Measurements from ENCODE around the gene STAU1. TPM values are rescaled to one million over a fixed set of nuclear protein-coding genes. Genes with fewer than 3 reads are reported as not detected.

The STAU1 gene
- total RNA-seq, 4 donors from 2014 or later: 39.1 to 61.4 (median 54.4) TPM

- in situ Hi-C loops (cut with MboI; ENCODE audit: low sequenced_read_pairs in 4 of 4): no loop called here
- H3K4me1 ChIP-seq: no peaks in the 10 kb centered on the region
- no peak overlapping the region for H3K27ac ChIP-seq
- intact Hi-C loops (cut with DNase I; ENCODE audit: low total_unique reads): no loop called here
- H3K9me3 ChIP-seq: no peaks in the 10 kb centered on the region
- H3K27me3 ChIP-seq: no peaks in the 10 kb centered on the region
- no peak for TF ChIP-seq CTCF (IDR thresholded peaks at IDR 0.05 in 4 of 5, conservative IDR thresholded peaks at IDR 0.05 in 1 of 5)
- no peak for TF ChIP-seq POLR2A (IDR thresholded peaks at IDR 0.05)
- no peak for DNase-seq
- H3K36me3 ChIP-seq: peaks cover 0 to 12% of the 10 kb centered on the region in 2 donors
- no peak for ATAC-seq
- H3K4me3 ChIP-seq: no peak overlapping the region
Measured at GRCh38 chr20:49157146-49157545, 31.0 kb downstream of the STAU1 start.

DNA sequence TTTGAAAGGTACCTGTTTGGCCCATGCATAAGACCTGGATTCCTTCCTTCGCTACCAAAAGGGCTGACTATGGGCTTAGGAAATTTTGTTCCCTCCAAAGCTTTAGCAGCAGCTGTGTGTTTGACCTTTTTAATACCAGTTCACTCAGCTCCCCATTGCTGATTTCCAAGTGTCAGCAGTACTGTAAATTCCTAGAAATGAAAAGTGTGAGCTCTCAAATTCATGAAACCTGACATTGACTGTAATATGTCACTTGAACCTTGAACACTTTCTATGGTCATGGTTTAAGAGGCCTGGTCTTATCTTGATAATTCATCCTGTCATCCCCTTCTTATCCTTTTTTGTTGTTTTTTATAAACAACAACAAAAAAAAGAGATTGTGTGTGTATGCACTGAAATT, 31.7 kb downstream of the STAU1 start:
- peaks cover 0 to 14% of the 10 kb centered on the region in 2 donors for H3K36me3 ChIP-seq
- no peak for ATAC-seq

DNA sequence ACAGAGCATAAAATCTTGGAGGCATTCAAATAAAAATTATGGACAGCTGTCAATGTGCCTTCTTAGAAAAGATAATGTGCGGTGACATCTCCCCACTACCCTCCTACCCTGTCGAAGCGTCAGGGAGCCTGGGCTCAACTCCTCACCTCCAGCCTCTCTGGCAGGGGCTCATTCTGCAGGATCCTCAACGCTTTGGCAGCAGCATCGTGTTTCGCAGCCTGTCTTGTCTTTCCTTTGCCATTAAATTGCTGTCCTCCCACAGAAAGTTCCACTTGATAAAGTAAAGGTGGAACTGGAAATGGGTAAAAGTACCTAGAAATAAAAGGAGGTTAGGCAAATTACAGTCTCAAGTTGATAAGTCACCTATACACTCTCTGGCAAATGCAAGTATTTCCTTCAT, 36.7 kb downstream of the STAU1 start:
- ATAC-seq: no peak
- Histone ChIP-seq H3K4me3 (no peak overlapping the region), H3K9me3 (no peaks in the 10 kb centered on the region), H3K27ac (no peak overlapping the region), H3K36me3 (peaks cover 0 to 35% of the 10 kb centered on the region in 2 donors), H3K27me3 (no peaks in the 10 kb centered on the region), H3K4me1 (peaks cover 6 to 11% of the 10 kb centered on the region in 2 donors)
- in situ Hi-C loops (cut with MboI; ENCODE audit: low sequenced_read_pairs in 4 of 4): no loop called here
- intact Hi-C loops (cut with DNase I; ENCODE audit: low total_unique reads): no loop called here
- no peak for DNase-seq
- no peak for TF ChIP-seq POLR2A (IDR thresholded peaks at IDR 0.05)
- TF ChIP-seq CTCF (IDR thresholded peaks at IDR 0.05 in 4 of 5, conservative IDR thresholded peaks at IDR 0.05 in 1 of 5): no peak

More for the DNA sequence above, 31.7 kb downstream of the STAU1 start:
- H3K4me1 ChIP-seq: no peaks in the 10 kb centered on the region
- no peak for DNase-seq
- in situ Hi-C loops (cut with MboI; ENCODE audit: low sequenced_read_pairs in 4 of 4): no loop called here
- H3K4me3 ChIP-seq: no peak overlapping the region
- H3K27ac ChIP-seq: no peak overlapping the region
- TF ChIP-seq CTCF (IDR thresholded peaks at IDR 0.05 in 4 of 5, conservative IDR thresholded peaks at IDR 0.05 in 1 of 5) (no peak), POLR2A (IDR thresholded peaks at IDR 0.05) (no peak)
- H3K27me3 ChIP-seq: no peaks in the 10 kb centered on the region
- intact Hi-C loops (cut with DNase I; ENCODE audit: low total_unique reads): no loop called here
- H3K9me3 ChIP-seq: no peaks in the 10 kb centered on the region

GRCh38 chr20:49149281-49150045, 38.7 kb downstream of the STAU1 start:
- H3K27me3 ChIP-seq: no peaks in the 10 kb centered on the region
- H3K36me3 ChIP-seq: peaks cover 0 to 36% of the 10 kb centered on the region in 2 donors

More at GRCh38 chr20:49149281-49150045, 38.7 kb downstream of the STAU1 start:
- Histone ChIP-seq H3K27ac (no peak overlapping the region), H3K9me3 (no peaks in the 10 kb centered on the region), H3K4me3 (no peak overlapping the region), H3K4me1 (peaks cover 6 to 11% of the 10 kb centered on the region in 2 donors)
- intact Hi-C loops (cut with DNase I; ENCODE audit: low total_unique reads) (no loop called here), in situ Hi-C loops (cut with MboI; ENCODE audit: low sequenced_read_pairs in 4 of 4) (no loop called here)
- DNase-seq (no peak), ATAC-seq (no peak)
- no peak for TF ChIP-seq CTCF (IDR thresholded peaks at IDR 0.05 in 4 of 5, conservative IDR thresholded peaks at IDR 0.05 in 1 of 5)
- TF ChIP-seq POLR2A (IDR thresholded peaks at IDR 0.05): no peak

Measured in gastrocnemius medialis (tissue), 4 donors.